CD4-positive, alpha-beta T cell (primary cell): Measurements from ENCODE around the gene XRRA1. TPM values are rescaled to one million over a fixed set of nuclear protein-coding genes. Genes with fewer than 3 reads are reported as not detected.

Experiments used
- ATAC-seq: fragments of 200-7000 bp; cut with Tn5 transposase; one replicate; pipeline ENCODE4 v1.10.0; 2022; ENCODE audit warnings: mild to moderate bottlenecking; ENCODE audit not compliant: poor library complexity
- CTCF ChIA-PET: fragments of 350-600 bp; sonication (Branson Sonifier 250); formaldehyde crosslinking; loops from one replicate; lab custom pipeline; 2021; ENCODE audit warnings: antibody characterized with exemption, inconsistent platforms; lab: Charles Lee
- POLR2A ChIA-PET: fragments of 350-600 bp; sonication (Branson Sonifier 250); formaldehyde crosslinking; loops from one replicate; lab custom pipeline; 2021; ENCODE audit warnings: antibody characterized with exemption, inconsistent platforms; lab: Charles Lee
- DNase-seq, 14 experiments: peaks; one replicate each; pipeline ENCODE4 v3.0.0-alpha.2; 2013 to 2020; ENCODE audit warnings: mixed read lengths in 2 of 14
- H3K27ac ChIP-seq, 2 donors: one replicate each; pipeline versions ENCODE4 v1.5.1 to v1.7.0; 2013; ENCODE audit warnings: low read length in 2 of 2, low read depth in 1 of 2, mild to moderate bottlenecking in 1 of 2
- H3K27me3 ChIP-seq, 2 experiments: 1 replicate in 1 of 2; 2 replicates in 1 of 2; pipeline versions ENCODE4 v1.6.1 to v1.7.0; 2013; ENCODE audit warnings: low read length in 2 of 2, control low read depth in 1 of 2, mild to moderate bottlenecking in 1 of 2, moderate library complexity in 1 of 2; ENCODE audit not compliant: insufficient read depth in 2 of 2, control insufficient read depth in 1 of 2
- H3K36me3 ChIP-seq: one replicate; pipeline ENCODE4 v1.6.1; 2013; ENCODE audit warnings: low read length, control low read depth; ENCODE audit not compliant: insufficient read depth
- H3K4me1 ChIP-seq: one replicate; pipeline ENCODE4 v1.6.1; 2013; ENCODE audit warnings: low read length, control low read depth; ENCODE audit not compliant: insufficient read depth
- H3K4me3 ChIP-seq: one replicate; pipeline ENCODE4 v1.5.1; 2013; ENCODE audit warnings: mild to moderate bottlenecking, low read length, moderate library complexity
- H3K9me3 ChIP-seq, 2 experiments: 1 replicate in 1 of 2; 2 replicates in 1 of 2; pipeline versions ENCODE4 v1.6.1 to v1.7.0; 2013; ENCODE audit warnings: low read length in 2 of 2, mild to moderate bottlenecking in 2 of 2, control low read depth in 1 of 2, moderate library complexity in 1 of 2; ENCODE audit not compliant: control insufficient read depth in 1 of 2, insufficient read depth in 1 of 2
- H3K27ac Mint-ChIP-seq: one replicate; pipeline ENCODE4 v1.8.0; 2020; ENCODE audit warnings: mixed read lengths
- H3K27me3 Mint-ChIP-seq: one replicate; pipeline ENCODE4 v1.8.0; 2021; ENCODE audit warnings: mixed read lengths
- H3K36me3 Mint-ChIP-seq: one replicate; pipeline ENCODE4 v1.8.0; 2021; ENCODE audit warnings: low read depth, mixed read lengths
- H3K4me1 Mint-ChIP-seq: one replicate; pipeline ENCODE4 v1.8.0; 2021; ENCODE audit warnings: low read depth, mixed read lengths
- H3K4me3 Mint-ChIP-seq: one replicate; pipeline ENCODE4 v1.8.0; 2020; ENCODE audit warnings: mild to moderate bottlenecking, mixed read lengths
- H3K9me3 Mint-ChIP-seq: one replicate; pipeline ENCODE4 v1.8.0; 2020; ENCODE audit warnings: mixed read lengths
- intact Hi-C, 2 experiments: fragments of 100-400 bp; cut with DNase I in 1 of 2; cut with micrococcal nuclease in 1 of 2; formaldehyde crosslinking; loops; one replicate each; pipeline versions ENCODE4 v1.15.1 to v1.9.0; 2023 to 2025; cut with DNase I, micrococcal nuclease
- total RNA-seq, 174 experiments: library from RNA in 2 of 174; stranded (reverse) in 2 of 174; gene quantifications; one replicate each; pipeline ENCODE4 v1.2.3 and lab custom pipeline; 2021 to 2026
- TF ChIP-seq, protein P1 (sequence below): fragments of 200-600 bp; IDR thresholded peaks from one replicate; pipeline ENCODE4 v1.8.0; 2022; ENCODE audit warnings: antibody characterized with exemption, mild to moderate bottlenecking

Gene XRRA1
- total RNA-seq, 2 experiments from 2014 or later, result 12.2 to 12.5 TPM

- peaks cover 1 to 5% of the 10 kb centered on the region in 2 experiments for H3K9me3 ChIP-seq
- DNase-seq (no peak), ATAC-seq (no peak)
- H3K9me3 Mint-ChIP-seq, result peaks cover 3% of the 10 kb centered on the region
- no peak overlapping the region for H3K4me3 ChIP-seq
- intact Hi-C loops, result no loop called here
- H3K36me3 ChIP-seq, result peaks cover 74% of the 10 kb centered on the region
- ChIA-PET POLR2A (no interaction called here), CTCF (no interaction called here)
- H3K27me3 Mint-ChIP-seq, result no peaks in the 10 kb centered on the region
- no peak overlapping the region for H3K4me3 Mint-ChIP-seq
- TF ChIP-seq, protein P1, sequence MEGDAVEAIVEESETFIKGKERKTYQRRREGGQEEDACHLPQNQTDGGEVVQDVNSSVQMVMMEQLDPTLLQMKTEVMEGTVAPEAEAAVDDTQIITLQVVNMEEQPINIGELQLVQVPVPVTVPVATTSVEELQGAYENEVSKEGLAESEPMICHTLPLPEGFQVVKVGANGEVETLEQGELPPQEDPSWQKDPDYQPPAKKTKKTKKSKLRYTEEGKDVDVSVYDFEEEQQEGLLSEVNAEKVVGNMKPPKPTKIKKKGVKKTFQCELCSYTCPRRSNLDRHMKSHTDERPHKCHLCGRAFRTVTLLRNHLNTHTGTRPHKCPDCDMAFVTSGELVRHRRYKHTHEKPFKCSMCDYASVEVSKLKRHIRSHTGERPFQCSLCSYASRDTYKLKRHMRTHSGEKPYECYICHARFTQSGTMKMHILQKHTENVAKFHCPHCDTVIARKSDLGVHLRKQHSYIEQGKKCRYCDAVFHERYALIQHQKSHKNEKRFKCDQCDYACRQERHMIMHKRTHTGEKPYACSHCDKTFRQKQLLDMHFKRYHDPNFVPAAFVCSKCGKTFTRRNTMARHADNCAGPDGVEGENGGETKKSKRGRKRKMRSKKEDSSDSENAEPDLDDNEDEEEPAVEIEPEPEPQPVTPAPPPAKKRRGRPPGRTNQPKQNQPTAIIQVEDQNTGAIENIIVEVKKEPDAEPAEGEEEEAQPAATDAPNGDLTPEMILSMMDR, result no peak
- no peak overlapping the region for H3K27ac Mint-ChIP-seq
- no peak overlapping the region for H3K27ac ChIP-seq
- no peaks in the 10 kb centered on the region for H3K4me1 Mint-ChIP-seq
- no peaks in the 10 kb centered on the region for H3K27me3 ChIP-seq
- no peaks in the 10 kb centered on the region for H3K4me1 ChIP-seq
- H3K36me3 Mint-ChIP-seq, result peaks cover 91% of the 10 kb centered on the region
Observed at GRCh38 chr11:74905326-74905725, 43.6 kb downstream of the XRRA1 start.

DNA sequence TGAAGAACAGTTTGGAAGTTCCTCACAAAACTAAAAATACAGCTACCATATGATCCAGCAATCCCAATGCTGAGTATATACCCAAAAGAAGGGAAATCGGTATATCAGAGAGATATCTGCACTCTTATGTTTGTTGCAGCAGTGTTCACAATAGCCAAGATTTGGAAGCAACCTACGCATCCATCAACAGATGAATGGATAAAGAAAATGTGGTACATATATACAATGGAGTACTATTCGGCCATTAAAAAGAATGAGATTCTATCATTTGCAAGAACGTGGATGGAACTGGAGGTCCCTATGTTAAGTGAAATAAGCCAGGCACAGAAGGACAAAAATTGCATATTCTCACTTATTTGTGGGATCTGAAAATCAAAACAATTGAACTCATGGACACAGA, 46.5 kb downstream of the XRRA1 start:
- Histone ChIP-seq H3K4me3 (no peak overlapping the region), H3K4me1 (no peaks in the 10 kb centered on the region), H3K36me3 (peaks cover 49% of the 10 kb centered on the region), H3K27me3 (no peaks in the 10 kb centered on the region), H3K9me3 (peaks cover 7 to 13% of the 10 kb centered on the region in 2 experiments), H3K27ac (no peak overlapping the region)
- DNase-seq (no peak), ATAC-seq (no peak)
- Mint-ChIP-seq H3K27ac (no peak overlapping the region), H3K4me3 (no peak overlapping the region), H3K27me3 (no peaks in the 10 kb centered on the region), H3K36me3 (peaks cover 87% of the 10 kb centered on the region), H3K9me3 (peaks cover 10% of the 10 kb centered on the region), H3K4me1 (no peaks in the 10 kb centered on the region)
- intact Hi-C loops, result no loop called here
- TF ChIP-seq, protein P1, result no peak
- CTCF ChIA-PET, result no interaction called here
- POLR2A ChIA-PET, result no interaction called here

- peaks cover 31% of the 10 kb centered on the region for H3K9me3 Mint-ChIP-seq
- no peaks in the 10 kb centered on the region for H3K27me3 Mint-ChIP-seq
- peaks cover 32% of the 10 kb centered on the region for H3K36me3 ChIP-seq
- ATAC-seq (no peak), DNase-seq (no peak)
- H3K4me3 Mint-ChIP-seq, result no peak overlapping the region
- H3K36me3 Mint-ChIP-seq, result peaks cover 86% of the 10 kb centered on the region
- no peaks in the 10 kb centered on the region for H3K4me1 Mint-ChIP-seq
- H3K27ac ChIP-seq, result no peak overlapping the region
- no peaks in the 10 kb centered on the region for H3K4me1 ChIP-seq
- H3K27me3 ChIP-seq, result no peaks in the 10 kb centered on the region
- TF ChIP-seq, protein P1, result no peak
- CTCF ChIA-PET, result no interaction called here
- POLR2A ChIA-PET, result no interaction called here
- no peak overlapping the region for H3K27ac Mint-ChIP-seq
- no peak overlapping the region for H3K4me3 ChIP-seq
- peaks cover 7 to 13% of the 10 kb centered on the region in 2 experiments for H3K9me3 ChIP-seq
- intact Hi-C loops, result no loop called here
Observed at GRCh38 chr11:74896311-74896710, 52.6 kb downstream of the XRRA1 start.
